ENCODE results near the gene PLA2G4B.

The PLA2G4B gene

GRCh38 chr15:41881086-41881485 lies 42.4 kb downstream of the PLA2G4B start:
- TF ChIP-seq CTCF (IDR thresholded peaks at IDR 0.05; ENCODE audit: low read depth, low read length), result no peak

GRCh38 chr15:41881550-41881919 lies 42.9 kb downstream of the PLA2G4B start:
- Histone ChIP-seq H3K27me3 (ENCODE audit: low read depth, low read length) (no peaks in the 10 kb centered on the region), H3K27ac (ENCODE audit: low read length) (no peak overlapping the region), H3K9ac (ENCODE audit: low read length) (no peak overlapping the region), H3K4me2 (ENCODE audit: low read length) (no peak overlapping the region), H3K4me1 (ENCODE audit: low read length) (no peaks in the 10 kb centered on the region), H2AFZ (ENCODE audit: low read depth, low read length) (no peak overlapping the region), H3K79me2 (ENCODE audit: low read length) (no peaks in the 10 kb centered on the region), H3K36me3 (replicated peaks; ENCODE audit: low read depth, low read length) (no peaks in the 10 kb centered on the region), H3K9me3 (ENCODE audit: insufficient read depth, low read length) (no peaks in the 10 kb centered on the region), H3K4me3 (ENCODE audit: low read length) (no peak overlapping the region), H4K20me1 (ENCODE audit: insufficient read depth, low read length) (no peaks in the 10 kb centered on the region)
- TF ChIP-seq CTCF (IDR thresholded peaks at IDR 0.05; ENCODE audit: low read depth, low read length), result no peak
- no peak for TF ChIP-seq EZH2phosphoT487 (IDR thresholded peaks at IDR 0.05; ENCODE audit: low read depth)

More at GRCh38 chr15:41881086-41881485, 42.4 kb downstream of the PLA2G4B start:
- no peak overlapping the region for H3K27ac ChIP-seq (ENCODE audit: low read length)
- H3K9me3 ChIP-seq (ENCODE audit: insufficient read depth, low read length), result no peaks in the 10 kb centered on the region
- H3K27me3 ChIP-seq (ENCODE audit: low read depth, low read length), result no peaks in the 10 kb centered on the region
- no peaks in the 10 kb centered on the region for H3K79me2 ChIP-seq (ENCODE audit: low read length)
- no peaks in the 10 kb centered on the region for H3K4me1 ChIP-seq (ENCODE audit: low read length)
- no peak overlapping the region for H2AFZ ChIP-seq (ENCODE audit: low read depth, low read length)
- H3K36me3 ChIP-seq (replicated peaks; ENCODE audit: low read depth, low read length), result no peaks in the 10 kb centered on the region
- no peak overlapping the region for H3K4me2 ChIP-seq (ENCODE audit: low read length)
- no peak overlapping the region for H3K4me3 ChIP-seq (ENCODE audit: low read length)
- H4K20me1 ChIP-seq (ENCODE audit: insufficient read depth, low read length), result no peaks in the 10 kb centered on the region
- no peak overlapping the region for H3K9ac ChIP-seq (ENCODE audit: low read length)

GRCh38 chr15:41881920-41882688 lies 43.5 kb downstream of the PLA2G4B start:
- Histone ChIP-seq H3K79me2 (ENCODE audit: low read length) (no peaks in the 10 kb centered on the region), H3K27me3 (ENCODE audit: low read depth, low read length) (no peaks in the 10 kb centered on the region), H3K9me3 (ENCODE audit: insufficient read depth, low read length) (no peaks in the 10 kb centered on the region), H3K4me1 (ENCODE audit: low read length) (no peaks in the 10 kb centered on the region), H3K36me3 (replicated peaks; ENCODE audit: low read depth, low read length) (no peaks in the 10 kb centered on the region), H3K27ac (ENCODE audit: low read length) (no peak overlapping the region), H3K4me3 (ENCODE audit: low read length) (no peak overlapping the region), H4K20me1 (ENCODE audit: insufficient read depth, low read length) (no peaks in the 10 kb centered on the region), H2AFZ (ENCODE audit: low read depth, low read length) (no peak overlapping the region), H3K9ac (ENCODE audit: low read length) (no peak overlapping the region), H3K4me2 (ENCODE audit: low read length) (no peak overlapping the region)
- no peak for TF ChIP-seq EZH2phosphoT487 (IDR thresholded peaks at IDR 0.05; ENCODE audit: low read depth)
- TF ChIP-seq CTCF (IDR thresholded peaks at IDR 0.05; ENCODE audit: low read depth, low read length), result no peak

GRCh38 chr15:41882689-41883483 lies 44.2 kb downstream of the PLA2G4B start:
- Histone ChIP-seq H3K9ac (ENCODE audit: low read length) (no peak overlapping the region), H3K4me2 (ENCODE audit: low read length) (no peak overlapping the region), H3K79me2 (ENCODE audit: low read length) (no peaks in the 10 kb centered on the region), H2AFZ (ENCODE audit: low read depth, low read length) (no peak overlapping the region), H3K36me3 (replicated peaks; ENCODE audit: low read depth, low read length) (no peaks in the 10 kb centered on the region), H3K4me1 (ENCODE audit: low read length) (no peaks in the 10 kb centered on the region), H3K27me3 (ENCODE audit: low read depth, low read length) (no peaks in the 10 kb centered on the region), H3K4me3 (ENCODE audit: low read length) (no peak overlapping the region), H3K27ac (ENCODE audit: low read length) (no peak overlapping the region), H4K20me1 (ENCODE audit: insufficient read depth, low read length) (no peaks in the 10 kb centered on the region), H3K9me3 (ENCODE audit: insufficient read depth, low read length) (no peaks in the 10 kb centered on the region)
- no peak for TF ChIP-seq EZH2phosphoT487 (IDR thresholded peaks at IDR 0.05; ENCODE audit: low read depth)
- TF ChIP-seq CTCF (IDR thresholded peaks at IDR 0.05; ENCODE audit: low read depth, low read length), result no peak
